Loucy (cell line): Measurements from ENCODE around the gene BHLHE23.
A peak's percentile ranks its signal among the peaks of the same experiment; 100 is the strongest.

ENCODE experiments used
- H2AFZ ChIP-seq: fragments of 200-600 bp; sonication (generic); 2 replicates; pipeline ENCODE4 v1.6.0; 2016; ENCODE audit warnings: antibody characterized with exemption, mild to moderate bottlenecking, low read length, moderate library complexity
- H3F3A ChIP-seq: fragments of 200-600 bp; 2 replicates; pipeline ENCODE4 v1.6.0; 2016; ENCODE audit warnings: antibody characterized with exemption, low read depth, mild to moderate bottlenecking
- H3K27me3 ChIP-seq: fragments of 200-600 bp; sonication (generic); 2 replicates; pipeline ENCODE4 v1.6.1; 2014; ENCODE audit warnings: low read length, mild to moderate bottlenecking; ENCODE audit not compliant: insufficient read depth, poor library complexity, severe bottlenecking
- H3K36me3 ChIP-seq: fragments of 200-600 bp; sonication (generic); 2 replicates; pipeline ENCODE4 v1.6.1; 2016; ENCODE audit warnings: low read length; ENCODE audit not compliant: insufficient read depth
- H3K4me1 ChIP-seq: fragments of 200-600 bp; sonication (generic); 2 replicates; pipeline ENCODE4 v1.5.1; 2014; ENCODE audit warnings: low read length, mild to moderate bottlenecking; ENCODE audit not compliant: insufficient read depth, poor library complexity, severe bottlenecking
- H3K4me2 ChIP-seq: fragments of 200-600 bp; sonication (generic); 2 replicates; pipeline ENCODE4 v1.6.0; 2014; ENCODE audit warnings: antibody characterized with exemption, low read length, low read depth, mild to moderate bottlenecking; ENCODE audit not compliant: poor library complexity, severe bottlenecking
- H3K4me3 ChIP-seq: fragments of 200-600 bp; sonication (generic); 2 replicates; pipeline ENCODE4 v1.5.1; 2014; ENCODE audit warnings: low read length, mild to moderate bottlenecking, mixed read lengths; ENCODE audit not compliant: poor library complexity, severe bottlenecking
- H3K79me2 ChIP-seq: fragments of 200-600 bp; sonication (generic); 2 replicates; pipeline ENCODE4 v1.6.1; 2014; ENCODE audit warnings: low read length; ENCODE audit not compliant: insufficient read depth
- H3K9ac ChIP-seq: fragments of 200-600 bp; sonication (generic); 2 replicates; pipeline ENCODE4 v1.6.0; 2014; ENCODE audit warnings: mild to moderate bottlenecking, low read depth, low read length, moderate library complexity; ENCODE audit not compliant: poor library complexity, severe bottlenecking
- H3K9me2 ChIP-seq: fragments of 200-600 bp; sonication (generic); replicated peaks from 2 replicates; pipeline ENCODE4 v1.6.1; 2016; ENCODE audit warnings: low read depth, low read length, mixed read lengths
- H3K9me3 ChIP-seq: fragments of 200-600 bp; sonication (generic); 2 replicates; pipeline ENCODE4 v1.6.1; 2014; ENCODE audit warnings: mild to moderate bottlenecking, antibody characterized with exemption, low read length, low read depth; ENCODE audit not compliant: insufficient read depth
- H4K20me1 ChIP-seq: fragments of 200-600 bp; sonication (generic); 2 replicates; pipeline ENCODE4 v1.6.0; 2014; ENCODE audit warnings: antibody characterized with exemption, low read length, mild to moderate bottlenecking; ENCODE audit not compliant: insufficient read depth, poor library complexity, severe bottlenecking
- EZH2phosphoT487 ChIP-seq: fragments of 200-600 bp; IDR thresholded peaks from 2 replicates; pipeline ENCODE4 v1.6.1; 2018; ENCODE audit warnings: antibody characterized with exemption, mild to moderate bottlenecking, moderate library complexity, borderline replicate concordance
- TF ChIP-seq, protein P1 (sequence below): fragments of 200-600 bp; sonication (generic); conservative IDR thresholded peaks from 2 replicates; pipeline ENCODE4 v1.5.1; 2014; ENCODE audit warnings: mild to moderate bottlenecking, antibody characterized with exemption, low read length

BHLHE23 gene

DNA sequence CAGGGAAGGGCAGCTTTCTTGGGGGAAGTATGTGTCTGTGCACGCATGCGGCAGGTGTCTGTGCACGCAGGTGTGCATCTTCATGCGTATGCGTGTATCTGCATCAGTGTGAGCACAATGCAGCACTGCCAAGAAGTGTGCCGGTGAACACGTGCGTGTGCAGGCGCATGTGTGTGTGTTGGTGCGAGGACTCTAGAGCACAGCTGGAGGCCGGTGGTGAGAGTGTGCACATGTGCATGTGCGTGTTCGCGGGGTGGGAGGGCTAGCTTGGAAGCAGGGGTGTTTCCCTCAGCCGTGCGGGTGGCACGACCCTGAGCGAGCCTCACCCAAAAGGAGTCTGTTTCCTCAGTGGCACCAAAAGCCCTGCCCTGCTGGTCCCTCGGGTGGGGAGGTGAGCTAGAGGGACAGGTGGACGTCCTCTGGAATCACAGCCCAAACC, 46.7 kb downstream of the BHLHE23 start:
- peaks cover 58% of the 10 kb centered on the region for H3K79me2 ChIP-seq
- H3F3A ChIP-seq, result no peaks in the 10 kb centered on the region
- TF ChIP-seq, protein P1, sequence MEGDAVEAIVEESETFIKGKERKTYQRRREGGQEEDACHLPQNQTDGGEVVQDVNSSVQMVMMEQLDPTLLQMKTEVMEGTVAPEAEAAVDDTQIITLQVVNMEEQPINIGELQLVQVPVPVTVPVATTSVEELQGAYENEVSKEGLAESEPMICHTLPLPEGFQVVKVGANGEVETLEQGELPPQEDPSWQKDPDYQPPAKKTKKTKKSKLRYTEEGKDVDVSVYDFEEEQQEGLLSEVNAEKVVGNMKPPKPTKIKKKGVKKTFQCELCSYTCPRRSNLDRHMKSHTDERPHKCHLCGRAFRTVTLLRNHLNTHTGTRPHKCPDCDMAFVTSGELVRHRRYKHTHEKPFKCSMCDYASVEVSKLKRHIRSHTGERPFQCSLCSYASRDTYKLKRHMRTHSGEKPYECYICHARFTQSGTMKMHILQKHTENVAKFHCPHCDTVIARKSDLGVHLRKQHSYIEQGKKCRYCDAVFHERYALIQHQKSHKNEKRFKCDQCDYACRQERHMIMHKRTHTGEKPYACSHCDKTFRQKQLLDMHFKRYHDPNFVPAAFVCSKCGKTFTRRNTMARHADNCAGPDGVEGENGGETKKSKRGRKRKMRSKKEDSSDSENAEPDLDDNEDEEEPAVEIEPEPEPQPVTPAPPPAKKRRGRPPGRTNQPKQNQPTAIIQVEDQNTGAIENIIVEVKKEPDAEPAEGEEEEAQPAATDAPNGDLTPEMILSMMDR, result no peak
- TF ChIP-seq EZH2phosphoT487, result no peak
- peak overlapping the region; percentile 75 for H3K4me2 ChIP-seq
- peaks cover 50% of the 10 kb centered on the region for H3K4me1 ChIP-seq
- H2AFZ ChIP-seq, result no peak overlapping the region
- H3K9me3 ChIP-seq, result no peaks in the 10 kb centered on the region
- peaks cover 17% of the 10 kb centered on the region; the same call in 1 of the 2 replicates for H3K36me3 ChIP-seq
- H3K9ac ChIP-seq, result peak overlapping the region; percentile 54
- peak overlapping the region; percentile 67 for H3K4me3 ChIP-seq
- H3K9me2 ChIP-seq, result no peaks in the 10 kb centered on the region
- H3K27me3 ChIP-seq, result no peaks in the 10 kb centered on the region
- H4K20me1 ChIP-seq, result peaks cover under 1% of the 10 kb centered on the region

DNA sequence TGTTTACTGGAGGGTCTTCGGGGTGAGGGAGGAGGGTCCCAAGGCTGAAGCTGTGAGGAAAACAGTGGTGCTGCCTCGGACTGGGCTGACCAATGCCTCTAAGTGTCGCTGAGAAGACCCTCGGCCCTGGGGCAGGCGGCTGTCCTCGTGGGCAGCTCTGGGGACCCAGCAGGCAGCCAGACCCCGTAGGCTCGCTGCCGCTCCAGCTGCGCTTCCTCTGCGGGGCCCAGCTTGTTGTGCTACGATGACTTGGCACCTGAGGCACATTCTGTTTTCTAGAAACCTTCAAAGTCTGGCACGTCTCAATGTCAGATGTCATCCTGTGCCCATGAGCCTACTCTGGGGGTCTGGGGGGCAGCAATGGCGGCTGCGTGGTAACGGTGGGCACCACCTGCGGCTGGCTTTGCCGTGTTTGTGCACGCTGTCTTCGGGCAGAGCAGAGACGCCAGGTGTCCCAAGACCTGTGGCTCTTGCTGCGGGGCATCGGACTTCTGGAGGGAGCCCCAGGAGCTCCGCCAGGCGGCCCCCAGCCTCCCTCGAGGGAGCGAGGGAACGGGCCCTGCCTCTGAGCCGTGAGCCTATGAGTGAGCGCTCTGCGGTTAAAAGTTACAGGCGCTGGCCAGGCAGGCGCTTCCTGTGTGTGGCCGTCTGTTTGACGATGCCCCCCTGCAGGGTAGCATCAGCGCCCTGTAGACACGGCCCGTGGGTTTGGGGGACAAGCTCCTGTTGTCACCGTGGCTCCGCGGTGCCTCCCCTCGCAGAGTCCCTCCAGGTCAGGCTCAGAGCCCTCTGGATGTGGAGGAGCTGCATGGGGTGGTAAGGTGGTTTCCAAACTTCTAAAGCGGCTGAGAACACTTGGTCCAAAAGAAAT, 47.4 kb downstream of the BHLHE23 start:
- Histone ChIP-seq H3K4me3 (peak overlapping the region; percentile 67), H3K27me3 (no peaks in the 10 kb centered on the region), H3F3A (peaks cover 5% of the 10 kb centered on the region), H3K9me3 (no peaks in the 10 kb centered on the region), H3K9me2 (no peaks in the 10 kb centered on the region), H2AFZ (no peak overlapping the region), H4K20me1 (no peaks in the 10 kb centered on the region), H3K4me1 (peaks cover 57% of the 10 kb centered on the region), H3K4me2 (peak overlapping the region; percentile 75), H3K79me2 (peaks cover 58% of the 10 kb centered on the region), H3K36me3 (peaks cover 13% of the 10 kb centered on the region; the same call in 1 of the 2 replicates), H3K9ac (peak overlapping the region; percentile 74)
- TF ChIP-seq EZH2phosphoT487, result no peak
- TF ChIP-seq, protein P1, result no peak; the same call in 1 of the 2 replicates

DNA sequence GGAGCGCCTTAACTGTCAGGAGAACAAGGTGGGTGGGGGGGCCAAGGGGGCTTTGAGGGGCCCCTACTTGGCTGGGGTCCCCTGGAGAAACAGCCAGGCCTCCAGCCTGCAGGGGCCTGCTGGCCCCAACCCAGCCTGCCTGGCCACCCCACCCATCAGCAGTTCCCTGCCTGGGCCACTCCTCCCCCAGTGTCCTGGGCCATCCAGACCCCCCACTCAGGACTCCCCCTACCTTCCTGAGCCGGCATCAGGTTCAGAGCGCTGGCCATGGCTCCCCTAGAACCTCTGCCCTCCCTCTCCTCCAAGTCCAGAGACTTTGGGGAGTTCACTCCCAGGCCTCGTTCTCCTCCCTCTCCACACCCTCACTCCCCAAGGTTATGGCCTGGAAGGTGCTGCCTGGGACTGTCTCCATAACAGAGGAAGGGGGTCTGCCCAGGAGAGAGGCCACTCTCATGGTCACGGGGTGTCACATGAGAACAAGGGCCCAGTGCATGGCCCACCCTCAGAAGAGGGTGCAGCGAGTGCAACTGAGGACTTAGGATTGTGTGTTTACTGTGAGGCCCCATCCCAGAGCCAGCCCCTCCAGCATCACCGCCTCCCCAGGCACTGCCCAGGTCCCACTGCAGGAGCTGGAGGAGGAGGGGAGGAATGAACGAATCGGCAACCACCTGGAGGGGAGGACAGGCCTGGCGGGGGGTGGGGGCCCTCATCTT, 48.2 kb downstream of the BHLHE23 start:
- Histone ChIP-seq H3K4me3 (peak overlapping the region; percentile 67), H2AFZ (no peak overlapping the region), H3K9me2 (no peaks in the 10 kb centered on the region), H3K27me3 (no peaks in the 10 kb centered on the region), H3K79me2 (peaks cover 55% of the 10 kb centered on the region), H3F3A (peaks cover 7% of the 10 kb centered on the region), H3K9ac (peak overlapping the region; percentile 74), H4K20me1 (no peaks in the 10 kb centered on the region), H3K4me1 (peaks cover 61% of the 10 kb centered on the region), H3K9me3 (no peaks in the 10 kb centered on the region), H3K4me2 (peak overlapping the region; percentile 75), H3K36me3 (peaks cover 5% of the 10 kb centered on the region; the same call in 1 of the 2 replicates)
- TF ChIP-seq EZH2phosphoT487, result no peak
- TF ChIP-seq, protein P1, result no peak
